HG03442 (cell line): ENCODE data around the gene ICAM5.
A peak's percentile ranks its signal among the peaks of the same experiment; 100 is the strongest.

ENCODE experiments used
- ATAC-seq: cut with Tn5 transposase; IDR thresholded peaks from one replicate; pipeline ENCODE4 v1.9.1; 2021; ENCODE audit warnings: mild to moderate bottlenecking, moderate library complexity; ENCODE audit not compliant: unreplicated experiment

The ICAM5 gene

DNA sequence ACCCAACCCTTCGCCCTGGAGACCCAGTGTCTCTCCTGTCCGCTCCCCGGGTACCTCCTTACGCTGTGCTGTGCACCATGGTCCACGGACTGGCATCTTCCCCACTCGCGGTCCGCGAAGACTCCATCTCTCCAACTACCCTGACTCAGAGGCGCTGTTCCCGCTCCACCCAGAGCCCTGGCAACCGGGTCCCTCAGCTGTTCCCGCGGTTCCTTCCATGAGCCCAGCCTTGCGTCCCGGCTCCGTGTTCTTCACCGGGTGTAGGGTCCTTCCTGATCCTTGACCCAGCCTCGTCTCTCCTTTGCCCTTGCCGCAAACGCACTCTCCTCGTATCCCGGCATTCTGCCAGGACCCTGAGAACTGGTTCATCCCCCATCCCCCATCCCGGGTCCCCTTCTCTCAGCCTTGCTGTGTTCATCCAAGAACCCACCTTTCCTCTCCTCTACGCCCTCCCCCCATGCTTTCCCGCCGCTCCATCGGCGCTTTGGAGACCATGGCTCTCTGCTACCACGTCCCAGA is 664 bp downstream of the ICAM5 start:
- ATAC-seq, result no peak

- ATAC-seq, result no peak
Observed at GRCh38 chr19:10290876-10291553, 1.3 kb downstream of the ICAM5 start.

- no peak for ATAC-seq
Observed at GRCh38 chr19:10291554-10292205, 1.9 kb downstream of the ICAM5 start.

GRCh38 chr19:10292206-10292788 is 2.5 kb downstream of the ICAM5 start:
- peak; percentile 35 for ATAC-seq

GRCh38 chr19:10292789-10293636 is 3.3 kb downstream of the ICAM5 start:
- ATAC-seq, result no peak

DNA sequence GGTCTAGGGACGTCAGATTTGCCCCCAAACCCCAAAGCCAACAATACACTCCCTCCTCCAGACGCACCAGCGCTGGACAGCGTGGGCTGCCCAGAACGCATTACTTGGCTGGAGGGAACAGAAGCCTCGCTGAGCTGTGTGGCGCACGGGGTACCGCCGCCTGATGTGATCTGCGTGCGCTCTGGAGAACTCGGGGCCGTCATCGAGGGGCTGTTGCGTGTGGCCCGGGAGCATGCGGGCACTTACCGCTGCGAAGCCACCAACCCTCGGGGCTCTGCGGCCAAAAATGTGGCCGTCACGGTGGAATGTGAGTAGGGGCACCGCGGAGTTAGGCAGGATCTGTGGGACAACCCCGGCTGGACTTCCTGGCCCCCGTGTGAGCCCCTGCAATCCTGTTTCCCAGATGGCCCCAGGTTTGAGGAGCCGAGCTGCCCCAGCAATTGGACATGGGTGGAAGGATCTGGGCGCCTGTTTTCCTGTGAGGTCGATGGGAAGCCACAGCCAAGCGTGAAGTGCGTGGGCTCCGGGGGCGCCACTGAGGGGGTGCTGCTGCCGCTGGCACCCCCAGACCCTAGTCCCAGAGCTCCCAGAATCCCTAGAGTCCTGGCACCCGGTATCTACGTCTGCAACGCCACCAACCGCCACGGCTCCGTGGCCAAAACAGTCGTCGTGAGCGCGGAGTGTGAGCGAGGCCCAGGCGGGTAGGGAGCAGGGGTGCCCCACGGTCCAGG is 4.0 kb downstream of the ICAM5 start:
- ATAC-seq, result no peak

- ATAC-seq, result no peak
Observed at GRCh38 chr19:10294368-10294697, 4.6 kb downstream of the ICAM5 start.

- ATAC-seq, result no peak
Observed at GRCh38 chr19:10295305-10295846, 5.6 kb downstream of the ICAM5 start.

GRCh38 chr19:10295847-10296591 is 6.3 kb downstream of the ICAM5 start:
- no peak for ATAC-seq

- no peak for ATAC-seq
Observed at GRCh38 chr19:10299545-10300458, 10.1 kb downstream of the ICAM5 start.

DNA sequence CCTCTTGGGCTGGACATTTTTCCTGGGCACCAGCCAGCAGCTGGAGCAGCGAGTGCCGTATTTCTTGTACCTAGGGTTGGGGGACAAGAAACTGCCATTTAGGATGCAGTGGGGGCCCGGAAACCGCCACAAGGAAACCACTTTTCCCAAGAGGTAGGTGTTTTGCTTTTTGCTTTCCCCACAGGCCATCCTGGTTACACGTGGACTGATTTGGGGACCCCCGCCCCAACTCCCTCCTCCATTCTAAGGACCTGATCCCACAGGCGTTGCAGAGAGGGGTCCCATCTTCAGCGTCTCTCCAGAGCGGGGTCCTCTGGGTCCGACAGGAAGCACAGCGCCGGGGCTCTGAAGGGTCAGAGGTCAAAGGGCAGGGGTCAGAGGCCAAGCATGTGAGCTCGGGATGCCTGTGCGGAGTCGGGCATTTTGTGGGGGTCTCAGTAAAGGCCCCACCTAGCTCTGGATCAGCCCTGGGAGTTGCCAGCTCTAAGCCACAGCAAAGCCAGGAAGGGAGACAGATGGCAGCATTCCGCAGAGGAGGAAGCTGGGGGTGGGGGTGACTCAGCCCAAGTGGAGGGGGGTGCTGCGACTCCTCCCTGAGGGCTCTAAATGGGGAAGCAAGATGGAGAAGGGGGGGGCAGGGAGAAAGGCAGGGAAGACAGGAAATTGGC is 15.5 kb downstream of the ICAM5 start:
- no peak for ATAC-seq

GRCh38 chr19:10306327-10306726 is 16.6 kb downstream of the ICAM5 start:
- ATAC-seq, result no peak

- ATAC-seq, result no peak
Observed at GRCh38 chr19:10309423-10309822, 19.7 kb downstream of the ICAM5 start, which contains the start of gene ZGLP1. TSS of gene ZGLP1 (minus strand) at chr19:10309815.

GRCh38 chr19:10315335-10316214 is 25.8 kb downstream of the ICAM5 start, which contains the start of gene FDX2:
TSS of gene FDX2 (minus strand) at chr19:10316015. CDS start at chr19:10315996, 19 bp downstream.
- ATAC-seq, result peak; percentile 67

- no peak for ATAC-seq
Observed at GRCh38 chr19:10316229-10317044, 26.7 kb downstream of the ICAM5 start.
